Activated CD4-positive, alpha-beta T cell treated with anti-CD3 and anti-CD28 coated beads, Interleukin-2, amount 10 ng/mL, durations not matched to agents 7 days and 5 days (primary cell): Measurements from ENCODE around the gene SLC17A7. TPM values are rescaled to one million over a fixed set of nuclear protein-coding genes. Genes with fewer than 3 reads are reported as not detected.
A peak's percentile ranks its signal among the peaks of the same experiment; 100 is the strongest.
"Not testable (repeated sequence)": the region's sequence is repeated elsewhere in the genome, so short reads cannot be mapped to it uniquely, and the experiment has no call there.

ENCODE experiments used
- CTCF ChIA-PET: fragments of 350-600 bp; sonication (Branson Sonifier 250); formaldehyde crosslinking; loops from one replicate; lab custom pipeline; 2021; ENCODE audit warnings: antibody characterized with exemption; lab: Charles Lee
- POLR2A ChIA-PET: fragments of 350-600 bp; sonication (Branson Sonifier 250); formaldehyde crosslinking; loops from one replicate; lab custom pipeline; 2021; ENCODE audit warnings: antibody characterized with exemption; lab: Charles Lee
- DNase-seq: peaks from one replicate; pipeline ENCODE4 v3.0.0-alpha.2; 2020
- H3K27ac Mint-ChIP-seq: one replicate; pipeline ENCODE4 v1.8.0; 2021; ENCODE audit warnings: mild to moderate bottlenecking, moderate library complexity, mixed read lengths
- H3K27me3 Mint-ChIP-seq: one replicate; pipeline ENCODE4 v1.8.0; 2021; ENCODE audit warnings: mixed read lengths
- H3K36me3 Mint-ChIP-seq: one replicate; pipeline ENCODE4 v1.8.0; 2021; ENCODE audit warnings: low read depth, mixed read lengths
- H3K4me1 Mint-ChIP-seq: one replicate; pipeline ENCODE4 v1.8.0; 2021; ENCODE audit warnings: mixed read lengths
- H3K4me3 Mint-ChIP-seq: one replicate; pipeline ENCODE4 v1.8.0; 2021; ENCODE audit warnings: mild to moderate bottlenecking, moderate library complexity, mixed read lengths
- H3K9me3 Mint-ChIP-seq: one replicate; pipeline ENCODE4 v1.8.0; 2021; ENCODE audit warnings: mixed read lengths
- total RNA-seq, 2 experiments: library from RNA; stranded (reverse); gene quantifications; one replicate each; pipeline ENCODE4 v1.2.3, GENCODE V29; 2021

Gene SLC17A7
- total RNA-seq, 2 experiments from 2014 or later: 0.15 to 0.25 TPM

- Mint-ChIP-seq H3K4me3 (no peak overlapping the region), H3K27me3 (no peaks in the 10 kb centered on the region), H3K36me3 (peaks cover 55% of the 10 kb centered on the region), H3K27ac (no peak overlapping the region), H3K9me3 (no peaks in the 10 kb centered on the region), H3K4me1 (peaks cover 36% of the 10 kb centered on the region)
- ChIA-PET CTCF (no interaction called here), POLR2A (interaction anchor here (0.6 kb wide), 1 partner anchor 154 kb away, joined by 9 read pairs; no protein-coding TSS in a partner anchor)
- DNase-seq: no peak
These were observed 38.8 kb upstream of the SLC17A7 start for GRCh38 chr19:49479975-49480628.

- ChIA-PET POLR2A (interaction anchor here (1.0 kb wide), 1 partner anchor 19 kb away, joined by 4 read pairs; no protein-coding TSS in a partner anchor), CTCF (interaction anchor here (0.6 to 2.7 kb wide), 21 partner anchors 8 to 250 kb away, joined by 3 to 14 read pairs (median 4); partner anchors contain the start of genes NOSIP, PIH1D1, PRRG2 and RPS11)
- Mint-ChIP-seq H3K4me1 (peaks cover 42% of the 10 kb centered on the region), H3K27me3 (no peaks in the 10 kb centered on the region), H3K9me3 (no peaks in the 10 kb centered on the region), H3K36me3 (peaks cover 41% of the 10 kb centered on the region), H3K27ac (peak overlapping the region; percentile 85), H3K4me3 (peak overlapping the region; percentile 91)
- peak; percentile 84 for DNase-seq
These were observed 34.9 kb upstream of the SLC17A7 start for GRCh38 chr19:49475995-49476880.

GRCh38 chr19:49475191-49475917 is 34.0 kb upstream of the SLC17A7 start:
- Mint-ChIP-seq H3K4me3 (peak overlapping the region; percentile 91), H3K27ac (peak overlapping the region; percentile 85)
- POLR2A ChIA-PET: no interaction called here

GRCh38 chr19:49474542-49474924 is 33.2 kb upstream of the SLC17A7 start:
- Mint-ChIP-seq H3K4me3 (peak overlapping the region; percentile 91), H3K27me3 (no peaks in the 10 kb centered on the region), H3K36me3 (peaks cover 41% of the 10 kb centered on the region), H3K9me3 (no peaks in the 10 kb centered on the region), H3K27ac (peak overlapping the region; percentile 85), H3K4me1 (peaks cover 51% of the 10 kb centered on the region)
- ChIA-PET POLR2A (no interaction called here), CTCF (interaction anchor here (0.5 to 1.7 kb wide), 6 partner anchors 17 to 106 kb away, joined by 3 to 13 read pairs (median 4); partner anchors contain the start of genes NOSIP, PRRG2 and RPS11)
- no peak for DNase-seq

More at GRCh38 chr19:49475191-49475917, 34.0 kb upstream of the SLC17A7 start:
- Mint-ChIP-seq H3K27me3 (no peaks in the 10 kb centered on the region), H3K9me3 (no peaks in the 10 kb centered on the region), H3K4me1 (peaks cover 46% of the 10 kb centered on the region), H3K36me3 (peaks cover 41% of the 10 kb centered on the region)
- DNase-seq: no peak
- CTCF ChIA-PET: interaction anchor here (0.5 to 2.7 kb wide), 21 partner anchors 9 to 249 kb away, joined by 3 to 14 read pairs (median 4); partner anchors contain the start of genes NOSIP, PIH1D1, PRRG2 and RPS11

GRCh38 chr19:49473868-49474541 is 32.7 kb upstream of the SLC17A7 start, which contains the start of gene FLT3LG:
FLT3LG (plus strand) TSS chr19:49474215; CDS start chr19:49474640, 425 bp downstream.
- Mint-ChIP-seq H3K9me3 (no peaks in the 10 kb centered on the region), H3K4me3 (peak within 1 kb of the TSS; percentile 91), H3K36me3 (peaks cover 41% of the 10 kb centered on the region), H3K27me3 (no peaks in the 10 kb centered on the region), H3K4me1 (peaks cover 54% of the 10 kb centered on the region), H3K27ac (peak within 1 kb of the TSS; percentile 85)
- CTCF ChIA-PET: interaction anchor here (0.6 to 2.1 kb wide), 31 partner anchors 8 to 550 kb away, joined by 3 to 15 read pairs (median 3); partner anchors contain the start of genes CD37, PIH1D1, PRRG2 and RPL13A
- peak; percentile 99 for DNase-seq
- POLR2A ChIA-PET: interaction anchor here (0.6 to 1.1 kb wide), 2 partner anchors 18 to 106 kb away, joined by 4 read pairs; no protein-coding TSS in a partner anchor

GRCh38 chr19:49473501-49473867 is 32.2 kb upstream of the SLC17A7 start:
- Mint-ChIP-seq H3K27ac (peak overlapping the region; percentile 85), H3K36me3 (peaks cover 41% of the 10 kb centered on the region), H3K4me3 (peak overlapping the region; percentile 91), H3K4me1 (peaks cover 56% of the 10 kb centered on the region)
- DNase-seq, H3K27me3 Mint-ChIP-seq, H3K9me3 Mint-ChIP-seq: not testable (repeated sequence)
- CTCF ChIA-PET: interaction anchor here (0.6 to 2.1 kb wide), 32 partner anchors 8 to 549 kb away, joined by 3 to 15 read pairs (median 3); partner anchors contain the start of genes CD37, PIH1D1, PRRG2 and RCN3
- POLR2A ChIA-PET: interaction anchor here (0.6 to 1.1 kb wide), 2 partner anchors 18 to 106 kb away, joined by 4 read pairs; no protein-coding TSS in a partner anchor

- no peaks in the 10 kb centered on the region for H3K27me3 Mint-ChIP-seq
- peaks cover 41% of the 10 kb centered on the region for H3K36me3 Mint-ChIP-seq
- H3K9me3 Mint-ChIP-seq: no peaks in the 10 kb centered on the region
- no peak for DNase-seq
- peaks cover 61% of the 10 kb centered on the region for H3K4me1 Mint-ChIP-seq
- H3K27ac Mint-ChIP-seq: peak overlapping the region; percentile 85
- ChIA-PET POLR2A (interaction anchor here (0.6 to 1.1 kb wide), 2 partner anchors 19 to 200 kb away, joined by 3 to 4 read pairs; no protein-coding TSS in a partner anchor), CTCF (interaction anchor here (0.6 to 2.1 kb wide), 17 partner anchors 12 to 137 kb away, joined by 3 to 15 read pairs (median 3); partner anchors contain the start of genes CD37, PIH1D1, PRRG2 and RCN3)
- peak overlapping the region; percentile 91 for H3K4me3 Mint-ChIP-seq
These were observed 31.6 kb upstream of the SLC17A7 start for GRCh38 chr19:49472936-49473335.

- ChIA-PET CTCF (interaction anchor here (0.6 to 2.1 kb wide), 27 partner anchors 9 to 331 kb away, joined by 3 to 17 read pairs (median 4); partner anchors contain the start of genes ALDH16A1, PIH1D1, PRMT1 and RPS11), POLR2A (no interaction called here)
- H3K36me3 Mint-ChIP-seq: peaks cover 27% of the 10 kb centered on the region
- peak overlapping the region; percentile 51 for H3K4me3 Mint-ChIP-seq
- no peaks in the 10 kb centered on the region for H3K9me3 Mint-ChIP-seq
- no peaks in the 10 kb centered on the region for H3K27me3 Mint-ChIP-seq
- peak overlapping the region; percentile 99 for H3K27ac Mint-ChIP-seq
- peaks cover 58% of the 10 kb centered on the region for H3K4me1 Mint-ChIP-seq
- no peak for DNase-seq
These were observed 29.3 kb upstream of the SLC17A7 start for GRCh38 chr19:49470615-49470978.

- H3K27ac Mint-ChIP-seq: peak overlapping the region; percentile 99
- CTCF ChIA-PET: interaction anchor here (0.6 to 2.1 kb wide), 34 partner anchors 9 to 330 kb away, joined by 3 to 17 read pairs (median 4); partner anchors contain the start of genes ALDH16A1, PIH1D1, PRMT1 and RPS11
- POLR2A ChIA-PET: interaction anchor here (1.7 kb wide), 1 partner anchor 17 kb away, joined by 4 read pairs; the partner anchor contains the start of gene ALDH16A1
- peaks cover 58% of the 10 kb centered on the region for H3K4me1 Mint-ChIP-seq
- peaks cover 24% of the 10 kb centered on the region for H3K36me3 Mint-ChIP-seq
- no peaks in the 10 kb centered on the region for H3K9me3 Mint-ChIP-seq
- no peaks in the 10 kb centered on the region for H3K27me3 Mint-ChIP-seq
- H3K4me3 Mint-ChIP-seq: peak overlapping the region; percentile 51
- peak; percentile 86 for DNase-seq
These were observed 28.7 kb upstream of the SLC17A7 start for GRCh38 chr19:49469828-49470614.

GRCh38 chr19:49468746-49469447 is 27.6 kb upstream of the SLC17A7 start:
- H3K36me3 Mint-ChIP-seq: peaks cover 21% of the 10 kb centered on the region
- no peaks in the 10 kb centered on the region for H3K9me3 Mint-ChIP-seq
- DNase-seq: peak; percentile 99
- peak overlapping the region; percentile 71 for H3K4me3 Mint-ChIP-seq
- no peaks in the 10 kb centered on the region for H3K27me3 Mint-ChIP-seq
- peaks cover 58% of the 10 kb centered on the region for H3K4me1 Mint-ChIP-seq
- POLR2A ChIA-PET: interaction anchor here (1.7 kb wide), 1 partner anchor 16 kb away, joined by 4 read pairs; the partner anchor contains the start of gene ALDH16A1
- peak overlapping the region; percentile 99 for H3K27ac Mint-ChIP-seq
- CTCF ChIA-PET: interaction anchor here (0.6 to 1.8 kb wide), 14 partner anchors 8 to 319 kb away, joined by 3 to 9 read pairs (median 4); partner anchors contain the start of gene PIH1D1
